Activated naive CD8-positive, alpha-beta T cell treated with anti-CD3 and anti-CD28 coated beads, Interleukin-2, amount 50 U/mL, for 16 hours (primary cell): ENCODE data around the gene PRKAA2.

Source experiments
- DNase-seq: peaks from one replicate; pipeline ENCODE4 v3.0.0-alpha.2; 2020; ENCODE audit warnings: low read depth, low spot score

PRKAA2 gene

GRCh38 chr1:56654126-56654923 lies 9.2 kb downstream of the PRKAA2 start:
- no peak for DNase-seq

DNA sequence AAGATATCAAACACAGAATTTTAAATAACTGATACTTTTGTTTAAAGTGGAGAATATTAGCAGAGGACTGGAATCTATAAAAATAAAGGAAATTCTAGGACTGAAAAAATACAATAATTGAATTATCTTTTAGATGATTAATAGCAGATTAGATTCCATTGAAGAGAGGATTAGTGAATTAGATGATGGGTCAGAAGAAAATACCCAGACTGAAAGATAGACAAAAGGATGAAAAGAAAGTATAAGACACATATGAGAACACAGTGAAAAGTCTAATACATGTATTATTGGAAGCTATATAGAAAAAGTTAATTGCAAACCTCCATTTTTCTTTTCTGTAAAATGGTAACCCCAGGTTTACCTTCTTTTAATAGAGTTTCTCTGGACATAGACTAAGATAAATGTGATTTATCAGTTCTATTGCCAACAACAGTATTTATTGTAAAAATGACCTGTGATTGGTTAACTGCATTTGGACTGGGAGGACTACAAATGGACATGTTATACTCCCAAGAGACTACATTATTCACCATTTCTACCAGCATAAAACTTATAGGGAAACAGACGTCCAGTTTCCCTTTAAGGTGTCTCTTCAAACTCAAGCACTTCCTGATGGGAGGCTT lies 11.0 kb downstream of the PRKAA2 start:
- no peak for DNase-seq

DNA sequence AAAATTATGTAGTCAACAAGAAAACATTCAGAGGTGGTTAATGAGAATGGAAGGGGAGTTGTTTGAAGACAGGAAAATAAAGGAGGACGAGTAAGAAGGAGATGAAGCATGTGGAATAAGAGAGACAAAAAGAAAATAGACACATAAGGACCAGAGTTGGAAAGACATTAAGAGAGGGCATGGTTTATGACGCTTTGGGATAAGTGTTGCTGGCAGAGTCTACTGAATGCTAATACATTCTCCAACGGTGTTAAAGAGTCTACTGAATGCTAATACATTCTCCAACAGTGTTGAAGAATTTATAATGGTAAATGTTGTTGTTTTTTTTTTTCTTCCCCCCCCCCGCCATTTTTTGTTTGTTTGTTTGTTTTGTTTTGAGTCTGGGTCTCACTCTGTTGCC lies 13.1 kb downstream of the PRKAA2 start:
- DNase-seq: no peak

DNA sequence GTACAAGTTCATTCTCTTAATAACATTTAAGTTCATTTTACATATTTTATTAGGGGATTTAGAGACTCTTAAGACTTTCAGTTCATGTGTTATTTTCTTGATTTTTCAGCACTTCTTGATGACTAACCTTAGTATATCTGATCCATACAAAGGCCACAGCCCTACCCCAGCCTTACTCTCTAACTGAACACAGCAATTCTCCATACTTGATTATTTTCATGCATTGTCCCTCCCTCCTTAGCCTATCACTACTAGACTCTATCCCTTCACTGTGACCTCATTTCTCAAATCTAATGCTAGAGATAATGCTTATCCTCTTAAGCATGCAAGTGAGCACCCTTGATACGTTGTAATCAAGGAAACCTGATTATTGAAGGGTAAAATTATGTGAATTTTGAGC lies 15.2 kb downstream of the PRKAA2 start:
- no peak for DNase-seq

GRCh38 chr1:56663846-56664245 lies 18.7 kb downstream of the PRKAA2 start:
- no peak for DNase-seq

DNA sequence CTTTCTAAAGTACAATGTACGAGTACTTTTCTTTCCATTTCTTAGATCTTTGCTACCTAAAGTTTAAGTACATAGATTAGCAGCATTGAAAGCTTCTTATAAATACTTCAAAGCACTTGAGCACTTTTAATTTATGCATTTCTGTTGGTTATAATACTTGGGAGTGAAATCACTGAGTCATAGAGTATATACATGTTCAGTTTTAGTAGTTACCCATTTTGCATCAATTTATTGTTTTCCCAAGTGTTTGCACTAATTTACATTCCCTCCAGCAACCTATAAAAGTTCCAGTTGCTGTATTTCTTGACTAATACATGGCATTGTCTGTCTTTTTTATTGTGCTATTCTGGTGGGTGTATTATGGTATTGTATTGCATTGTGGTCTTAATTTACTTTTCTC lies 20.3 kb downstream of the PRKAA2 start:
- DNase-seq: no peak

- no peak for DNase-seq
Observed at GRCh38 chr1:56666112-56666608, 21.0 kb downstream of the PRKAA2 start.

DNA sequence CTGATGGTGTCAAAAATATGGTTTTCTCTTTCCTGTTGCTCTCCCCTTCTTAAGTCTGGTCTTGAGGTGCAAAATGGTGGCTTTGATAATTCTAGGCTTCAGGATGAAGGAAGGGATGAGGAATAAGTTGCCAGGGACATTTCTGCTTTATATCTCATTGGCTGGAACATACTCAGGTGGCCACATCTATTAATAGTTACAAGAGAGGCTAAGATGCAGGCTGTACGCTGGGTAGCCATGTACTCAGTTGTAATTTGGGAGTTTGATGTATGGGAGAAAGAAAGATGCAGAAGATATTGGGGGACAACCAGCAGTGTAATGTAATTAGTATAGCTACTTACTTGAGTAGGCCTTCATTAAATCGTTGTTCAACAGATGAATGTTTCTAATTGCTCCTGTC lies 25.2 kb downstream of the PRKAA2 start:
- DNase-seq: no peak

DNA sequence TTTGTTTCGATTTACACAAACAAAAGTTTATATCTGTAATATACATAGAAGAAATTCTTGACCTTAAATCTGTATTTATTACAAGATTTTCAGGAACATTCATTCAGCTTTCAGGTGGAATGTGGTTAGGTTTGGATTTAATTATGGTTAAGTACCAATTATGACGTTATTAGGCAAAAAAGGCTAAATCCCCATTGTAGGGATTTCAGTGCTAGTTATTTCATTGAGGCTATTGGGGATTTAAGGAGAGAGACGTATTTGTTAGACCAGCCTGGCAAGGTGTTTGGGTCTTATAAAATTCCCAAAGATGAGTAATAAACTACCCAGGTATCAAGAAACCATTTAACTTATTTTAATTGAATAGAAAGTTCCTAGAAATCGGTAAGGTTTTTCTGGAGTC lies 26.0 kb downstream of the PRKAA2 start:
- no peak for DNase-seq

DNA sequence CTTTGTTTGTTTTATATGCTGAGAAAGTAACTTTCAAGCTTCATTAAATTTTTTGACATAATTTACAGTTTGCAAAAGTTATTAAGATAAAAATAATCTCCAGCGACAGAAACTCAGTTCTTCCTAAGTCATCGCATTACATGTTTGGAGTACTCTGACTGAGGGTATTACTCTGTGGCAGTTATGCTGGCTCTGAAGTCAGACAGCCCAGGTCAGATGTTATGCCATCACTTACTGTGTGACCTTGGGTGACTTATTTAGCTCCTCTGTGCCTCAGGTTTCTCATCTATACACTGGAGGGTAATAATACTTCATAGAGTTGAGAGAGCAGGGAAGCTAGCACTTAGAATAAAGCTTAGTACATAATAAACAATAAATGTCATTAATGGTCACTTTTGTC lies 26.4 kb downstream of the PRKAA2 start:
- DNase-seq: no peak

GRCh38 chr1:56672579-56672978 lies 27.5 kb downstream of the PRKAA2 start:
- no peak for DNase-seq

GRCh38 chr1:56675763-56676162 lies 30.6 kb downstream of the PRKAA2 start:
- no peak for DNase-seq

- DNase-seq: no peak
Observed at GRCh38 chr1:56676571-56677035, 31.5 kb downstream of the PRKAA2 start.

DNA sequence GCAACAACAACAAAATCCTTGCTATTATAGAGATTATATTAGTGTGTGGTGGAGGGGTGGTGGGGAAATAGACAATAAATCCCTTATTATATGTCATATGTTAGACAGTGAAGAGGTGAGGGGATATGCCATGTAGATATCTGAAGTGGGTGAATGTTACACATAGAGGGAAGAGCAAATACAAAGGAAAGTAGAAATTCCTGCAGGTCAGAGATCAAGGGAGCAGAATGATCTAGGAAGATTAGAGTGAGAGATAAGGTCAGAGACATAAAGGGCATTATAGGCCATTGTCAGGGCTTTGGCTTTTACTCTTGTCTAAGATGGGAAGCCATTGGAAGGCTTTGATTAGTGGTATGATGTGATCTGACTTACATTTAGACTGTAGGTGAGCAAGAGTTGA lies 38.5 kb downstream of the PRKAA2 start:
- no peak for DNase-seq

DNA sequence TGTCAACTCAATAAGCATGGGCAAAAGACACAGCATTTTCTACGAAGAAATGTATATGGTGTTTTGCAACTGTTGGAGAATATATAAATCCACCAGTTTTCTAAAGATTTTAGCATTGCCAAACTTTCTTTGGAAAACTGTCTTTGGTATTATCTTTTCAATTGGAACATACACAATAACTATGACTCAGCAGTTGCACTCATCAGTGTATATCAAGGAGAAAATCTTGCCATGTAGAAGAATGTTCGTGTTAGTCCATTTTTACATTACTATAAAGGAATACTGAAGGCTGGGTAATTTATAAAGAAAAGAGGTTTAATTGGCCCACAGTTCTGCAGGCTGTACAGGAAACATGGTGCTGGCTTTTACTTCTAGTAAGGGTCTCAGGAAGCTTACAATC lies 41.1 kb downstream of the PRKAA2 start:
- DNase-seq: no peak

- no peak for DNase-seq
Observed at GRCh38 chr1:56688522-56689026, 43.5 kb downstream of the PRKAA2 start.

- no peak for DNase-seq
Observed at GRCh38 chr1:56696663-56697062, 51.5 kb downstream of the PRKAA2 start.

DNA sequence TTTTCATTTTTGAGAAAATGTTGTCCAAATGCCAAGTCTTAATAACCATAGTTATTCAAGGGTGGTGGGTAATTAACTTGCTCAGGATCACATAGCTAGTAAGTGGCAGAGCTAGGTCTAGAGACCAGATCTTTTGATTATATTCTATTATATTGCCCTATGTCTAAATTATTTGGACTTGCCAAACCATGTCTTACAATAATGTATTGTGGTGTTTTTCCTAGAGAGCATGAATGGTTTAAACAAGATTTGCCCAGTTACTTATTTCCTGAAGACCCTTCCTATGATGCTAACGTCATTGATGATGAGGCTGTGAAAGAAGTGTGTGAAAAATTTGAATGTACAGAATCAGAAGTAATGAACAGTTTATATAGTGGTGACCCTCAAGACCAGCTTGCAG lies 58.6 kb downstream of the PRKAA2 start:
- DNase-seq: no peak

GRCh38 chr1:56707379-56707778 lies 62.3 kb downstream of the PRKAA2 start:
- no peak for DNase-seq

GRCh38 chr1:56709269-56709880 lies 64.3 kb downstream of the PRKAA2 start:
- DNase-seq: no peak

DNA sequence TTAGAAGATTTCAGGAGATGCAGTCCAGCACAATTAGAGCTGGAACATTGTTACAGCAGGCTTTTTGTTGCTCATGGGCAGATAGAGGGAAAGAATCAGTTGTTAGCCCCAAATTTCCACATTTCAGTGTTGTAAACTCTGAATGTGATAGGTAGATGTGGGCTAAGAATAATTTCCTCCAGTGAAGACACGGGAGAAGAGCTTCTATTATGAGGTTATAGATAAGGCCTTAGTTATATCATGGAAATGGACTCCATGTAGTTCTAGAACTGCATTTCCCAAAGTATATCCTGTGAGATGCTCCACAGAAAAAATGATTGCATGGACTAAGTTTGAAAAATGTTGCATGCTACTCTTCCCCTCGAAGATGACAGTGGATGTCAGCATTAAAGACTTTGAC lies 64.9 kb downstream of the PRKAA2 start:
- no peak for DNase-seq

DNA sequence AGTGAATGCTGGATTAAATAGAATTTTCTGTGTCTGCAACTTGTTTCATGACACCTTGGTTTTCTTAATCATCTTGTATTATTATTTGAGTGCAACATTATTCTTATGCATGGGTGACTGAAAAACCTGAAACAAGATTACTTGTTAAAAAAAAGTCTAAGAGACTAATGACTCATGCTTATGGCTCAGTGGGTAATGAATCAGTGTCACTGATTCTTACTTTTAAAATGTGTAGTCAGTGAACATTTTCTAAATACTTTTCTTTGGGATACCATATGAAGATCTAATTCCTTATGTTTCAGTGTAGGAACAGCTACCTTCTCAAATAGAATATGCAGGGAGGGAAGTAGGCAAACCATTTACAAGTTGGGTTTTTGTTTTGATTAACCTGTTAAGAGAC lies 65.5 kb downstream of the PRKAA2 start:
- DNase-seq: no peak

GRCh38 chr1:56712150-56712549 lies 67.0 kb downstream of the PRKAA2 start:
- no peak for DNase-seq
